Breast epithelium (tissue), 4 donors: Measurements from ENCODE around the gene CTBS. TPM values are rescaled to one million over a fixed set of nuclear protein-coding genes. Genes with fewer than 3 reads are reported as not detected.

ENCODE experiments used
- DNase-seq, 2 donors: peaks; one replicate each; pipeline ENCODE4 v3.0.0-alpha.2; 2019; ENCODE audit warnings: low spot score in 2 of 2
- H3K27ac ChIP-seq, 2 donors: fragments of 200-600 bp; sonication (generic) in 1 of 2; one replicate each; pipeline ENCODE4 v1.5.1; 2016 to 2019; ENCODE audit warnings: mild to moderate bottlenecking in 1 of 2
- H3K27me3 ChIP-seq, 2 donors: fragments of 200-600 bp; sonication (generic) in 1 of 2; one replicate each; pipeline versions ENCODE4 v1.5.1 to v1.6.0; 2017 to 2019; ENCODE audit warnings: control low read depth in 1 of 2, mild to moderate bottlenecking in 1 of 2
- H3K36me3 ChIP-seq: fragments of 200-600 bp; one replicate; pipeline ENCODE4 v1.5.1; 2019
- H3K4me1 ChIP-seq, 2 donors: fragments of 200-600 bp; sonication (generic); one replicate each; pipeline ENCODE4 v1.5.1; 2016 to 2019; ENCODE audit warnings: control low read depth in 1 of 2
- H3K4me3 ChIP-seq, 3 donors: fragments of 200-600 bp; sonication (generic); 1 replicate in 2 of 3; 2 replicates in 1 of 3; pipeline ENCODE4 v1.5.1; 2016 to 2019; ENCODE audit warnings: mild to moderate bottlenecking in 3 of 3, moderate library complexity in 2 of 3
- H3K9me3 ChIP-seq, 2 donors: fragments of 200-600 bp; sonication (generic) in 1 of 2; one replicate each; pipeline ENCODE4 v1.5.1; 2016 to 2019; ENCODE audit warnings: control low read depth in 1 of 2
- POLR2A ChIP-seq: fragments of 450-650 bp; IDR thresholded peaks from one replicate; pipeline ENCODE4 v1.6.1; 2016; ENCODE audit warnings: antibody characterized with exemption, mild to moderate bottlenecking, moderate library complexity
- POLR2AphosphoS5 ChIP-seq, 3 donors: sonication (generic); formaldehyde crosslinking; IDR thresholded peaks; one replicate each; pipeline ENCODE4 v1.6.1; 2017; ENCODE audit warnings: antibody characterized with exemption in 3 of 3
- intact Hi-C: fragments of 100-400 bp; cut with DNase I; formaldehyde crosslinking; loops from one replicate; pipeline ENCODE4 v1.15.1; 2023; ENCODE audit warnings: low total_unique reads
- total RNA-seq, 3 donors: library from RNA; depleted of rRNA; stranded (reverse); fragments of >200 nt; gene quantifications; one replicate each; pipeline ENCODE4 v1.1.0, GENCODE V29; 2016
- TF ChIP-seq, protein P1 (sequence below), 3 donors: fragments of 450-650 bp; IDR thresholded peaks; one replicate each; pipeline ENCODE4 v1.5.1; 2016 to 2017; ENCODE audit warnings: antibody characterized with exemption in 3 of 3, mild to moderate bottlenecking in 3 of 3, moderate library complexity in 3 of 3

The CTBS gene
- total RNA-seq, 3 donors from 2014 or later, result 18.4 to 22.9 (median 22.5) TPM

DNA sequence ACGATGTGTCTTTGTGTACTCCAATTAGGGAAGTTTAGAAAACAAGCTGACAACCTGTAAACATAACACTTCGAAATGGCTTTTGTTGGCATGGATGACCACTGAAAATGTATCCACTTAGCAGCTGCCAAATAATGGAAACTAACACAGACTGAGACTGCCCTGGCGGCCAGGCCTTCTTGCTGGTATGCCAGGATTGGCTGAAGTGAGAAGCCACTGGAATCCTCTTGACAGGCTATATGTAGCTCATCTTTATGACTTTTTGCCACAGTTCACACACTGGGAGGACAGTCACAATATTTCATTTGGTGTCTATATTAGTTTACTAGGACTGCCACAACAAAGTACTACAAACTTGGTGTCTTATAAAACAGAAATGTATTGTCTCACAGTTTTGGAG lies 12.9 kb upstream of the CTBS start:
- Histone ChIP-seq H3K27ac (no peak overlapping the region), H3K4me3 (no peak overlapping the region), H3K9me3 (no peaks in the 10 kb centered on the region), H3K4me1 (no peaks in the 10 kb centered on the region), H3K36me3 (no peaks in the 10 kb centered on the region), H3K27me3 (no peaks in the 10 kb centered on the region)
- no peak for TF ChIP-seq POLR2AphosphoS5 (IDR thresholded peaks at IDR 0.05)
- TF ChIP-seq, protein P1, sequence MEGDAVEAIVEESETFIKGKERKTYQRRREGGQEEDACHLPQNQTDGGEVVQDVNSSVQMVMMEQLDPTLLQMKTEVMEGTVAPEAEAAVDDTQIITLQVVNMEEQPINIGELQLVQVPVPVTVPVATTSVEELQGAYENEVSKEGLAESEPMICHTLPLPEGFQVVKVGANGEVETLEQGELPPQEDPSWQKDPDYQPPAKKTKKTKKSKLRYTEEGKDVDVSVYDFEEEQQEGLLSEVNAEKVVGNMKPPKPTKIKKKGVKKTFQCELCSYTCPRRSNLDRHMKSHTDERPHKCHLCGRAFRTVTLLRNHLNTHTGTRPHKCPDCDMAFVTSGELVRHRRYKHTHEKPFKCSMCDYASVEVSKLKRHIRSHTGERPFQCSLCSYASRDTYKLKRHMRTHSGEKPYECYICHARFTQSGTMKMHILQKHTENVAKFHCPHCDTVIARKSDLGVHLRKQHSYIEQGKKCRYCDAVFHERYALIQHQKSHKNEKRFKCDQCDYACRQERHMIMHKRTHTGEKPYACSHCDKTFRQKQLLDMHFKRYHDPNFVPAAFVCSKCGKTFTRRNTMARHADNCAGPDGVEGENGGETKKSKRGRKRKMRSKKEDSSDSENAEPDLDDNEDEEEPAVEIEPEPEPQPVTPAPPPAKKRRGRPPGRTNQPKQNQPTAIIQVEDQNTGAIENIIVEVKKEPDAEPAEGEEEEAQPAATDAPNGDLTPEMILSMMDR (IDR thresholded peaks at IDR 0.05), result no peak
- no peak for TF ChIP-seq POLR2A
- no peak for DNase-seq
- intact Hi-C loops, result loop anchor here (10.0 kb wide), 1 partner anchor 658 kb away; no protein-coding TSS in a partner anchor

DNA sequence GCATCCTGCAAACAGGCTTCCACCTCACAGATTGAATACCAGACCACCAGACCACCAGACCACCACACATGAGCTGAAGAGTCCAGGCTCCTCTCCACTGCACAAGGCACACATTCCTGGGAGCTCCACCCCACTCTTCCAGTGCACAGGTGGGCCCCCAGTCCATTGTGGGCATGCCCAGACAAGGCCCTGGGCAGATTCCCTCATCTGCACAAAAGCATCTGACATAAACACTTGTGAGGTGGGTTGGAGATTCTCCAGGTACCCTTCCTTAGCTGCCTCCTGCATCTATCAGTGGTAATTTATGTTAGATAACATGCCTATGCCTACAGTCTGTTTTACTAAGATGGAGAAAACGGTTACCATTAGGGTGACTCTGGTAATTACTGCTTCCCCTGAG lies 11.6 kb upstream of the CTBS start:
- no peak overlapping the region for H3K27ac ChIP-seq
- H3K4me1 ChIP-seq, result no peaks in the 10 kb centered on the region
- intact Hi-C loops, result loop anchor here (10.0 kb wide), 1 partner anchor 659 kb away; no protein-coding TSS in a partner anchor
- no peak overlapping the region for H3K4me3 ChIP-seq
- H3K9me3 ChIP-seq, result no peaks in the 10 kb centered on the region
- DNase-seq, result no peak
- no peaks in the 10 kb centered on the region for H3K36me3 ChIP-seq
- no peaks in the 10 kb centered on the region for H3K27me3 ChIP-seq
- TF ChIP-seq, protein P1 (IDR thresholded peaks at IDR 0.05), result no peak
- TF ChIP-seq POLR2AphosphoS5 (IDR thresholded peaks at IDR 0.05) (no peak), POLR2A (no peak)

DNA sequence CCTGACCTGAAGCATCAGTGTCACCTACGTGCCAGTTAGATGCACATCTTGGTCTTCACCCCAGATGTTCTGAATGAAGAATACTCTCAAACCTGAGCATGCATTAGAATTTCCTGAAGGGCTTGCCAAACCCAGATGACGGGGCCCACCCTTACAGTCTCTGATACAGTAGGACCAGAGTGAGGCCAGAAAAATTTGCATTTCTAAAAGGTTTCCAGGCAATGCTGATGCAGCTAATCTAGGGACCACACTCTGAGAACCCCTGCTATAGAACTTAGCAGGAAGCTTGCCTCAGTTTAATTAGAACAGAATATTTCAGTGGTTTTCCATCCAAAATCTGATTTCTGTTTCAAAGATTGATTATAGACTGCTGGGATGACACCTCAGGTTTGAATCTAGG lies 9.9 kb upstream of the CTBS start:
- DNase-seq, result no peak
- Histone ChIP-seq H3K4me1 (no peaks in the 10 kb centered on the region), H3K27ac (no peak overlapping the region), H3K4me3 (no peak overlapping the region), H3K36me3 (no peaks in the 10 kb centered on the region), H3K9me3 (no peaks in the 10 kb centered on the region), H3K27me3 (no peaks in the 10 kb centered on the region)
- TF ChIP-seq POLR2A (no peak), POLR2AphosphoS5 (IDR thresholded peaks at IDR 0.05) (no peak)
- intact Hi-C loops, result loop anchor here (10.0 kb wide), 1 partner anchor 661 kb away; no protein-coding TSS in a partner anchor

DNA sequence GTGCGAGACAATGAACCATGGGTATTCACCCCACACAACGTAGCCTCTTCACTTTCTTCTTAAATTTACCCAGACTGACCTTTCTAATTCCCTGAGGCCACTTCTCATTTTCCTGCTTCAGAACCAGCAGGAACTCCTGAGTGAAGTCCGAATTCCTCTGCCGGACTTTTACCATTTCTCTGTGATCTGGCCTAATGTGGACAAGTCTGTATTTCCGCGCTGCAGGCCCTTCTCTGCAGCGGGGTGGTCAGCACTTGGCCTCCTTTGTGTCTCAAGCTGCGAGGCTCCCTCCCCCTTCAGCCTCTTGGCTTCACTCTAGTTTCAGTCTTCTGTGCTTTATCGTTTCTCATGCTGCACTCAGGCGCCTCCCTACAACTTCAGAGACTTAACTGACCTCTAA lies 9.4 kb upstream of the CTBS start:
- no peaks in the 10 kb centered on the region for H3K27me3 ChIP-seq
- intact Hi-C loops, result loop anchor here (10.0 kb wide), 1 partner anchor 661 kb away; no protein-coding TSS in a partner anchor
- H3K9me3 ChIP-seq, result no peaks in the 10 kb centered on the region
- H3K4me1 ChIP-seq, result no peaks in the 10 kb centered on the region
- H3K4me3 ChIP-seq, result no peak overlapping the region
- no peak for DNase-seq
- no peaks in the 10 kb centered on the region for H3K36me3 ChIP-seq
- H3K27ac ChIP-seq, result no peak overlapping the region
- TF ChIP-seq, protein P1 (IDR thresholded peaks at IDR 0.05), result no peak
- TF ChIP-seq POLR2A (no peak), POLR2AphosphoS5 (IDR thresholded peaks at IDR 0.05) (no peak)

DNA sequence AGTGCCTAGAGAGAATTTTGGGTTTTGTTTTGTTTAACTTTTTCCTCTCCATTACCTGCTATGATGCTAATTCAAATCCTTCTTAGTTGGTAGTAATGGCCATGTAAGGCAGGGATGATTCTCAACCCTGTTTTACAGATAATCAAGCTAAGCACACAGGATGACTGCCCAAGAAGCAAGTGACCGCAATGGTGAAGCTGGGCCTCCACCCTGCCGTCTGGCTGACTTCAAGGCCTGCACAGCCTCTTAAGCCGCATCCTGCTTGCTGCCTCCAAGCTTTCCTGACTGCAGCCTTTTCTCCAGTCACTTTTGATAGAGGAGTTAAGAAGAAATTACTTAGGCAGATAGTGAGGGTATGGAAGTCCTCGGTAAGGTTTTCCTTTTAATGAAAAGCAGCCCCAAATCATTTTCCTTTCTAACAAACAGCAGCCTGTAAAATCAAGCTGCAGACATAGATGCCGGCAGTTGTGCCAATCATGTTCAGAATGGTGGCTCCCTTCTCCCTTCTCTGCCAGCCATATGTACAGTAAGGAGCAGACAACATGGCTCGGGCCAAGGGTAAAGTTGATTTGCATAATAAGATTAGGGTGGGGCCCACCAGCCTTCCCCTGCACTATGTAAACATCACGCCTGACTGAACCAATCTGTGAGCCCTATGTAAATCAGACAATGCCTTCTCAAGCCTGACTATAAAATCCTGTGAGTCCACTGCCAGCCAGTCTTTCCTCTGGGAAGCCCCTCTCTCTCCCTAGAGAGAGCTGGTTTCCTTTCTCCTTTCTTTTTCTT lies 8.8 kb upstream of the CTBS start:
- Histone ChIP-seq H3K9me3 (no peaks in the 10 kb centered on the region), H3K4me1 (no peaks in the 10 kb centered on the region), H3K27me3 (no peaks in the 10 kb centered on the region), H3K36me3 (no peaks in the 10 kb centered on the region), H3K4me3 (no peak overlapping the region), H3K27ac (no peak overlapping the region)
- no peak for DNase-seq
- intact Hi-C loops, result loop anchor here (10.0 kb wide), 1 partner anchor 662 kb away; no protein-coding TSS in a partner anchor
- TF ChIP-seq POLR2AphosphoS5 (IDR thresholded peaks at IDR 0.05) (no peak), POLR2A (no peak)
- TF ChIP-seq, protein P1 (IDR thresholded peaks at IDR 0.05), result no peak
